ENCODE data around the gene MSH6. TPM values are rescaled to one million over a fixed set of nuclear protein-coding genes. Genes with fewer than 3 reads are reported as not detected.

MSH6 gene
- total and polyA plus RNA-seq, 9 of the 15 experiments (the other 6 are each of a cell fraction or from before 2014, with no cell fraction given), result 15.3 to 147 (median 80.5) TPM

DNA sequence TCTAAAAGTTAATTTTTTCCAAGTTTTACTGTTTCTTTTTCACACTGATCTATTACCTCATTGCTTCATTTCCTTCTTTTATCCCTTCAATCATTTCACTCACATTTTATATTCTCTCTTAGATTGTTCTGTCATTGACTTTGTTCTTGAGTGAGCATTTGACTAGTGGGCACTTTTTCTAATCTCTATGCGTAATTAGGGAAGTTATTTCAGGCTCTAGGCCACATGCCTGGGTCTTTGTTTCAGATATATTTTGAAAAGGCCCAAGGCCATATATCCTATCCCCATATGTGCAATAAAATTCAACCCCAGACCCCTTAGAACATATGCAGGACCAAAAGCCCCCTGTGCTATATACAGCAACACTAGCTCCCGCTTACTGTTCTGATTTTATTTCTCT is 61.2 kb downstream of the MSH6 start:
- in situ Hi-C loops (cut with MboI) (no loop called here), intact Hi-C loops (cut with micrococcal nuclease) (no loop called here)
- H3K27ac ChIP-seq (ENCODE audit: extremely low read depth, low read depth, low read length), result no peak overlapping the region
- 92% methylated on average over 2 of the region's 2 CpGs for WGBS (ENCODE audit: insufficient coverage, low coverage, missing lambda C conversion rate)
- TF ChIP-seq RAD51 (IDR thresholded peaks at IDR 0.05; ENCODE audit: borderline replicate concordance, low read depth), result no peak
- TF ChIP-seq, protein P1, sequence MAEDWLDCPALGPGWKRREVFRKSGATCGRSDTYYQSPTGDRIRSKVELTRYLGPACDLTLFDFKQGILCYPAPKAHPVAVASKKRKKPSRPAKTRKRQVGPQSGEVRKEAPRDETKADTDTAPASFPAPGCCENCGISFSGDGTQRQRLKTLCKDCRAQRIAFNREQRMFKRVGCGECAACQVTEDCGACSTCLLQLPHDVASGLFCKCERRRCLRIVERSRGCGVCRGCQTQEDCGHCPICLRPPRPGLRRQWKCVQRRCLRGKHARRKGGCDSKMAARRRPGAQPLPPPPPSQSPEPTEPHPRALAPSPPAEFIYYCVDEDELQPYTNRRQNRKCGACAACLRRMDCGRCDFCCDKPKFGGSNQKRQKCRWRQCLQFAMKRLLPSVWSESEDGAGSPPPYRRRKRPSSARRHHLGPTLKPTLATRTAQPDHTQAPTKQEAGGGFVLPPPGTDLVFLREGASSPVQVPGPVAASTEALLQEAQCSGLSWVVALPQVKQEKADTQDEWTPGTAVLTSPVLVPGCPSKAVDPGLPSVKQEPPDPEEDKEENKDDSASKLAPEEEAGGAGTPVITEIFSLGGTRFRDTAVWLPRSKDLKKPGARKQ (CRISPR knock-in tag; IDR thresholded peaks at IDR 0.05), result no peak
- no peak for TF ChIP-seq GTF2F1 (IDR thresholded peaks at IDR 0.05; ENCODE audit: low read depth, low read length)
- TF ChIP-seq, protein P2, sequence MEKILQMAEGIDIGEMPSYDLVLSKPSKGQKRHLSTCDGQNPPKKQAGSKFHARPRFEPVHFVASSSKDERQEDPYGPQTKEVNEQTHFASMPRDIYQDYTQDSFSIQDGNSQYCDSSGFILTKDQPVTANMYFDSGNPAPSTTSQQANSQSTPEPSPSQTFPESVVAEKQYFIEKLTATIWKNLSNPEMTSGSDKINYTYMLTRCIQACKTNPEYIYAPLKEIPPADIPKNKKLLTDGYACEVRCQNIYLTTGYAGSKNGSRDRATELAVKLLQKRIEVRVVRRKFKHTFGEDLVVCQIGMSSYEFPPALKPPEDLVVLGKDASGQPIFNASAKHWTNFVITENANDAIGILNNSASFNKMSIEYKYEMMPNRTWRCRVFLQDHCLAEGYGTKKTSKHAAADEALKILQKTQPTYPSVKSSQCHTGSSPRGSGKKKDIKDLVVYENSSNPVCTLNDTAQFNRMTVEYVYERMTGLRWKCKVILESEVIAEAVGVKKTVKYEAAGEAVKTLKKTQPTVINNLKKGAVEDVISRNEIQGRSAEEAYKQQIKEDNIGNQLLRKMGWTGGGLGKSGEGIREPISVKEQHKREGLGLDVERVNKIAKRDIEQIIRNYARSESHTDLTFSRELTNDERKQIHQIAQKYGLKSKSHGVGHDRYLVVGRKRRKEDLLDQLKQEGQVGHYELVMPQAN (IDR thresholded peaks at IDR 0.05; ENCODE audit: borderline replicate concordance), result no peak
- H4K20me1 ChIP-seq (replicated peaks; ENCODE audit: control insufficient read depth, insufficient read depth, low read length), result no peaks in the 10 kb centered on the region
- FAIRE-seq, result no peak
- no peak overlapping the region for H3K4me3 ChIP-seq
- ATAC-seq, result no peak
- no peak overlapping the region for H3K9ac ChIP-seq (ENCODE audit: insufficient read depth in 1 of 2, low read depth in 2 of 2, low read length in 2 of 2)
- H3K9me3 ChIP-seq (replicated peaks; ENCODE audit: control insufficient read depth, insufficient read depth, low read depth, low read length), result no peaks in the 10 kb centered on the region
- no peak for DNase-seq (ENCODE audit: extremely low read depth in 1 of 4, low spot score in 3 of 4)
- no peaks in the 10 kb centered on the region for H3K4me1 ChIP-seq (replicated peaks in 1 of 2; ENCODE audit: control insufficient read depth in 2 of 2, insufficient read depth in 2 of 2, low read length in 2 of 2)
- CTCF ChIA-PET (ENCODE audit: low intra/inter-chr PET ratio), result no interaction called here
- no peak overlapping the region for H3K4me2 ChIP-seq (ENCODE audit: insufficient read depth, low read length)
- H2AFZ ChIP-seq (ENCODE audit: low read depth, low read length), result no peak overlapping the region
- H3K36me3 ChIP-seq (ENCODE audit: control insufficient read depth, insufficient read depth, low read length), result peaks cover 6% of the 10 kb centered on the region; the same call in 1 of the 3 replicates
- POLR2A ChIA-PET, result no interaction called here
- H3K9me1 ChIP-seq (ENCODE audit: control insufficient read depth, insufficient read depth, low read length), result no peaks in the 10 kb centered on the region
- H3K27me3 ChIP-seq (ENCODE audit: control insufficient read depth in 2 of 2, insufficient read depth in 2 of 2, low read length in 2 of 2), result no peaks in the 10 kb centered on the region
- peaks cover 67% of the 10 kb centered on the region for H3K79me2 ChIP-seq (ENCODE audit: control insufficient read depth, insufficient read depth, low read length)
- no TSS peak for BruUV-seq (replicated peaks)
